ENCODE measurements around the gene DGKH.

DGKH gene

DNA sequence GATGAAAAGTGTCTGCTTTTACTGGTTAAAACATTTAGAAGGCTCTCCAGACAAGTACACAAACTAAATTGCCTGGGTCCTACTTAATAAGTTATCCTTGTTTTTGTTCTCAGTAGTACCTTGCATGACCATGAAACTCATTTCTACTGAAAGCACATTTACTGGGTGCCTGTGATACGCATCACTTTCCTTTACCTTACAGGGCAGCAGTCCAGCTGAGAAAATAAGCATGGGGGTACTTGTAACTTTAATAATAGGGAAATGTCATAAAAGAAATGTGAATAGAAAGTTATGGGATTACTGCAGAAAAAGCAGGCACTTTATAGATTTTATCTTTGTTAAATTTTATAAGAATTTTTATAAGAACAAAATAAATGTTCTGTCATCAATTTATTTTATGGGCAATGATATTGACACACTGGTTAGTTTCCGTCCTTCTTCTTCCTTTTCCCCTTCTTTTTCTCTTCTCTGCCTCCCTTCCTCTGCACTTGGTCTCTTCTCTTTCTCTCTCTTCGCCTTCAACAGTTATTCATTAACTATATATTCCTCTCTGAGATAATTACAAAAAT lies 116.2 kb downstream of the DGKH start:
- no peak for DNase-seq (ENCODE audit: insufficient read length, low spot score)
- FAIRE-seq, result no peak
- no peak for TF ChIP-seq POLR2A (IDR thresholded peaks at IDR 0.05; ENCODE audit: low read depth, low read length)

DNA sequence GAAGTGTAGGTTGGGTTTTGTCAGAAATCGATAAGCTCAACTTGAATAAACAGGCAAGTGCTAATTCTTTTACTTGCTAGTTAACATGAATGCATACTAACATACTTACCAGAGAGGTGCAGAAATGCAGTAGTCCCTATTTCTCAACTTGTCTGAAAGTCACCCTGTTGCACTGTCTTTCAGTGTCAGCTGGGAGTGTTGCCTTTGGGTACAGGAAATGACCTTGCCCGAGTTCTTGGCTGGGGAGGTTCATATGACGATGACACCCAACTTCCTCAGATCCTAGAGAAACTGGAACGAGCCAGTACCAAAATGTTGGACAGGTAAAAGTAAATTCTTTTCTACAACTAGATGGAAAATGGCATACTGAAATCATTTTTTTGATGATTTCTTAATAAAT lies 120.0 kb downstream of the DGKH start:
- DNase-seq (ENCODE audit: insufficient read length, low spot score) (no peak), FAIRE-seq (no peak)
- no peak for TF ChIP-seq POLR2A (IDR thresholded peaks at IDR 0.05; ENCODE audit: low read depth, low read length)

DNA sequence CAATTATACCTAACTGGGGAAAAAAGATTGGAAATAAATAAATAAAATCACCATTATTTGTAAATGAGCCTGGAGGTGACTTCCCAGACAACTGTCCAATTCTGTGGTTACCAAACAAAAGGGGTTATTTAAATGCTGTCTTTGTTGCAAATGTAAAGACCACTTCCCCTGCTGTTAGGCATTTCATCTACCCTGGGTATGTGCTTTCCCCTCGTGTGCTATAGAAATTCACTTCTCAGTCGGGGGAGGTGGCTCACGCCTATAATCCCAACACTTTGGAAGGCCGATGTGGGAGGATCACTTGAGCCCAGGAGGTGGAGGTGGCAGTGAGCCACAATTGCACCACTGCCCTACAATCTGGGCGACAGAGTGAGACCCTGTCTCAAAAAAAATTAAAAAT lies 121.6 kb downstream of the DGKH start:
- TF ChIP-seq POLR2A (IDR thresholded peaks at IDR 0.05; ENCODE audit: low read depth, low read length), result no peak
- DNase-seq (ENCODE audit: insufficient read length, low spot score) (no peak), FAIRE-seq (no peak)

DNA sequence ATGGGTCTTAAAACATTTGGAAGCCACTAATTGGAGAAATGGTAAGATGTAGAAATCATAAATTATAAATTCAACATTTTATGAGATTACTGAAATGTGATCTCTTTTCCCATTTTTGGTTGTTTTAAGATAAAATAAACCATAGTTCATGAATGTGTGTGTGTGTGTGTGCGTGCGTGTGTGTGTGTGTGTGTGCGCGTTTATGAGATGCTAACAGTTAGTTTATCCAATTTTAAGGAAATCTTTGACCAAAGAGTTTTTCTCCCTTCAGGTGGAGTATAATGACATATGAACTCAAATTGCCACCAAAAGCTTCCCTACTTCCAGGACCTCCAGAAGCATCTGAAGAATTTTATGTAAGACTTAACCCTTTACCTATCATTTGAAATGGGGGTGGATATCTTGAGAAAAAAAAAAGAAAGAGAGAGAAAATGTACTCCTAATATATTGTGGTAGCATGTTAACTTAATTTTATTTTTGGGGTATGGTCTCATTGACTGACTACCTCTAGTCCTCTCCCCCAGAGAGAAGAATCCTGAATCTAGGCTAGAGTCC lies 125.4 kb downstream of the DGKH start:
- DNase-seq (ENCODE audit: insufficient read length, low spot score) (no peak), FAIRE-seq (no peak)
- no peak for TF ChIP-seq POLR2A (IDR thresholded peaks at IDR 0.05; ENCODE audit: low read depth, low read length)

DNA sequence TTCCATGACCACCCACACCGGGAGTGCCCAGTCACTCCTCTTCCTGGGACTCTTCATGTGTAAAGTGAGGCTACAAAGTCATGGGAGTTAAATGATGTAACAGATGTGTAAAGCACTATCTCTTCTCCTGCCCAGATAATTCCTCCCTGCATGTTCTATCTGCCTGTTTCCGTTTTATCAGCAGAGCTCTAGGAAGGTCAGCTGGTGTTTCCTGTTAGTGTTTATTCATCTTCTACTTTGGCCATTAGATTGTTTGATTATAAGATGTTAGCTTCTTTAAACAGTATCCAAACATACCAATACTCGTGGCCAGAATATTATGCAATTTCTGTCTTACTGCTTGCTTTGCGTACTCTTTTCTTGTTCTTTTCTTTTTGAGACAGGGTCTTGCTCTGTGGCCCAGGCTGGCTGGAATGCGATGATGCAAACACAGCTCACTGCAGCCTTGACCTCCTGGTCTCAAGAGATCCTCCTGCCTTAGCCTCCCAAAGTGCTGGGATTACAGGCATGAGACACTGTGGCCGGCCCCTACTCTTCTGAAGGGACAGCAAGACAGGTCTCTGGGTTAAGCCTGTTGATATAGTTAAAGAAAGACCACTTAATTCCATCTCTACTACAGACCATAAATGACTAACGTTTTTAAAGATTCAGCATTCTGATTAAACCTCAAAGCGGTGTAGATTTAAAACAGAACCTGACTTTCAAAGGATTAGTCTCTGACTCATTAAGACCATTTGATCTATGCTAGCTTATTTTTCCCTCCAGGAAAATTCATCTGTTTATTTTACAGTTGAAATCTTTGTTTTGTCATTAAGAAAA lies 126.1 kb downstream of the DGKH start:
- FAIRE-seq (no peak), DNase-seq (ENCODE audit: insufficient read length, low spot score) (no peak)
- no peak for TF ChIP-seq POLR2A (IDR thresholded peaks at IDR 0.05; ENCODE audit: low read depth, low read length)

DNA sequence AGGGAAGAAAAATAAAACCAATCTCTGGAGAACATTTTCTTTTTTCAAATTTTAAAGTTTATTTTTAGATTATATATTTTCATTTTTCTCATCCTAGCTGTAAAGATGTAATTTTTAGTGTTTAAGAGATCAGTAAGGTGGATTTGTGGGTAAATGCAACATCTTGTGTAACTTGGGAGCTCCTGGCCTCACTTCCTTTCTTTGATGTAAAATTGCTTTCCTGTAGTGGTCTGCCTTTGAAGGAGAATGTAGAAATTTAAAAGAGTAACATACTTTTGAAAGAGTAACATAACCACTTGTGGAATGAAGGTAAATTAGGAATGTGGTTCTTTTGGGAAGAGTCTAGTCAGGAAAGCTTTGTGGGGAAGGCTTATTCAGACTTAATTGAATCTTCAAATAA lies 127.8 kb downstream of the DGKH start:
- FAIRE-seq (no peak), DNase-seq (ENCODE audit: insufficient read length, low spot score) (no peak)
- no peak for TF ChIP-seq POLR2A (IDR thresholded peaks at IDR 0.05; ENCODE audit: low read depth, low read length)

DNA sequence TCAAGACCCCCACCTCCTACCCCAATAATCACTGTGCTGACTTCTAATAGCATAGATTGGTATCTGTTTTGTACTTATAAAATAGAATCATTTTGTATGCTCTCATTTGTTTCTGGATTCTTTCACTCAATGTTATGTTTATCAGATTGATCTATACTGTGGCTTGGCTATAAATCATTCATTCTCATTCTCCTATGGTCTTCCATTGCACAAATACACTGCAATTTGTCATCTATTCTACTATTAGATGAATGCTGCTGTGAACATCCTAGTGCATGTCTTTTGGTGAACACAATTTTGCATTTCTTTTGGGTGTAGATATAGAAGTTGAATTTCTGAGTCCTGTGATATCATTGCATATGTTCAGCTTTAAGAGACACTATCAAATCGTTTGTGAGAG lies 128.7 kb downstream of the DGKH start:
- FAIRE-seq (no peak), DNase-seq (ENCODE audit: insufficient read length, low spot score) (no peak)
- TF ChIP-seq POLR2A (IDR thresholded peaks at IDR 0.05; ENCODE audit: low read depth, low read length), result no peak

DNA sequence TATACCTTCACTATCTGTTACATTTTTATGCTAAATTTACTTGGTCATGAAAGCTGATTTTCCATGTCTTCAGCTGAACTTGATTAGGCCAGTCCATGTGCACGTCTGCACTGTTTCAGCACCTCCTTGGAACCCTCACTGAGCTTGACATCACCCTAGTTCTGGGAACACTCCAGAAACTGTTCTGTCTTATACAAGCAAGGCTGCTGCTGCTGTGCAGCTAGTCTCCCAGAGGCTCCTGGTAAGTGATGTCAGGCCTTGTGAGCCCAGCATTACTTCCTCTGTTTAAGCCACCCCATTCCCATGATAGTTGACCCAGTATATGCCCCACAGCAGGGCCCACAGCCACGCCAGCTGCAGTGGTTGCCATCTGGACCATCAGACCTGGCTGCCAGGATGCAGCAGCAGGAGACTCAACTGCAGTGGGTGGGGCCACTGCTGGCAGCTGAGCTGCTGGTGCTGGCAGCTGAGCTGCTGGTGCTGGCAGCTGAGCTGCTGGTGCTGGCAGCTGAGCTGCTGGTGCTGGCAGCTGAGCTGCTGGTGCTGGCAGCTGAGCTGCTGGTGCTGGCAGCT lies 133.0 kb downstream of the DGKH start:
- FAIRE-seq (no peak), DNase-seq (ENCODE audit: insufficient read length, low spot score) (no peak)
- no peak for TF ChIP-seq POLR2A (IDR thresholded peaks at IDR 0.05; ENCODE audit: low read depth, low read length)

DNA sequence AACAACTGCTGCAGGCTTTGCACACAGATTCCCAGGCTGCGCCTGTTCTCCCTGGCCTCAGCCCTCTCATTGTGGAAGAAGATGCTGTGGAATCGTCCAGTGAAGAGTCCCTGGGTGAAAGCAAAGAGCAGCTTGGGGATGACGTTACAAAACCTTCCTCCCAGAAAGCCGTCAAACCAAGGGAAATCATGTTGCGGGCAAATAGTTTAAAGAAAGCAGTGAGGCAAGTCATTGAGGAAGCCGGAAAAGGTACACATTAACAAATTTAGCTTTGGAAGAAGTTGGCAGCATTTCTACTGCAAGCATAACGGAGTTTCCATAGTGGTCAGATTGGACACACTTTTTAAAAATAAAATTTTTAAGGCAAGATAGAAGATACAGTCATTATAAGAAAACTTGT lies 140.6 kb downstream of the DGKH start:
- no peak for DNase-seq (ENCODE audit: insufficient read length, low spot score)
- FAIRE-seq, result no peak

DNA sequence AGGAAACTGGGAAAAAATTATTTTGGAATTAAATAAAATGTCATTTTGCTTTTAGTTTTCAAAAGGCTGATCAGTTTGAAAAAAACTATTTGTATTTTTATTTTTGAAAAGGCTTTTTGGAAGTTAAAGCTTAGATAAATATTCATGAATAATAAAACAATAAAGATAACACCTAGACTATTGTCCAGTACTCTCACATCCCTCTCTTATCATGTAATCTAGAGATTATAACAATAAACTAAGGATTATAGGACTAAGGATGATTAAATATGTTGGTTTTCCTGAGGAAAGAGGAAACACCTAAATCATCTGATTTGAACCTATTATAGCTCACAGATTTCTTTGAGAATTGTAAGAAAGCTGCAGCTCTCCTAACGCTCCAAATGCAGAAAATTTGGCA lies 142.1 kb downstream of the DGKH start:
- no peak for FAIRE-seq
- DNase-seq (ENCODE audit: insufficient read length, low spot score), result no peak
- TF ChIP-seq POLR2A (IDR thresholded peaks at IDR 0.05; ENCODE audit: low read depth, low read length), result no peak

More for the DNA sequence above, 140.6 kb downstream of the DGKH start:
- no peak for TF ChIP-seq POLR2A (IDR thresholded peaks at IDR 0.05; ENCODE audit: low read depth, low read length)

DNA sequence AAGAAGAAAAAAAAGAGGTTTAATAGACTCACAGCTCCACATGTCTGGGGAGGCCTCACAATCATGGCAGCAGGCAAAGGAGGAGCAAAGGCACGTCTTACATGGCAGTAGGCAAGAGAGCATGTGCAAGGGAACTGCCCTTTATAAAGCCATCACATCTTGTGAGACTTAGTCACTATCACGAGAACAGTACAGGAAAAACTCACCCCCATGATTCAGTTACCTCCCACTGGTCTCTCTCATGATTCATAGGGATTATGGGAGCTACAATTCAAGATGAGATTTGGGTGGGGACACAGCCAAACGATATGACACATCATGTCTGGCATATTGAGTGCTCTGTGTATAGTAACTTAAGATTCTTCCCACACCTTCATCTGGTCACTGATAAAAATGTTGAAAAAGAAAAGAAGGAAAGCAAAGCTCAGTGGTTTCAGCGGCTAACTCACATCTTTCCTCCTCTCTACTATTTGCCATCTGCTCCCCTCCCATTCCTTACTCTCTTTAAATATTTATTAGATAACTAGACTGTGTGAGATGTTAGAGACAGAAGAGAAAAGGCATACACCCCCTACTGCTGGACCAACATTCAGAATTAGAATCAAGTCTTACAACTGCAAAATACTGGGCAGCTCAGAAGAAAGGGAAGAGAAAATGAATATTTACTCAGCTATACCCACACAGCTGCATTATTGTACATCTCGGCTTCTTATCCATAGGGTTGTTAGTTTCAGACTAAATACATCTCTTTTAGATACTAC lies 163.4 kb downstream of the DGKH start:
- FAIRE-seq, result peak; percentile 65
- TF ChIP-seq POLR2A (IDR thresholded peaks at IDR 0.05; ENCODE audit: low read depth, low read length), result no peak

DNA sequence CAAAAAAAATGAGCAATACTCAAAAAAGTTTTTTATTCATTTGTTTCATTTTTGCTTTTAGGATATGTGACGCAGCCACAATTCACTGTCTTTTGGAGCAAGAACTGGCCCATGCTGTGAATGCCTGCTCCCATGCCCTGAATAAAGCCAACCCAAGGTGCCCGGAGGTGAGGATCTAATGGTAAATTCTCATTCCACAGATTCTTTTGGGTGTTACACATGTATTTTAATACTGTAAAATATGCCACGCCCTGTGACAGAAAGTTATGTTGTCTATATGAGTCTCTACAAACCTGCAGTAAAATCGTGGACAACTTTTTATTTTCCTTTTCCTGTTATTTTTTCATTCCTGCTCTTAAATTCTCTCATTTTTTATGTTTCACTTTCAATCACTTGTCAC lies 166.0 kb downstream of the DGKH start:
- FAIRE-seq (no peak), DNase-seq (ENCODE audit: insufficient read length, low spot score) (no peak)
- no peak for TF ChIP-seq POLR2A (IDR thresholded peaks at IDR 0.05; ENCODE audit: low read depth, low read length)

More for the DNA sequence above, 163.4 kb downstream of the DGKH start:
- DNase-seq (ENCODE audit: insufficient read length, low spot score), result no peak

DNA sequence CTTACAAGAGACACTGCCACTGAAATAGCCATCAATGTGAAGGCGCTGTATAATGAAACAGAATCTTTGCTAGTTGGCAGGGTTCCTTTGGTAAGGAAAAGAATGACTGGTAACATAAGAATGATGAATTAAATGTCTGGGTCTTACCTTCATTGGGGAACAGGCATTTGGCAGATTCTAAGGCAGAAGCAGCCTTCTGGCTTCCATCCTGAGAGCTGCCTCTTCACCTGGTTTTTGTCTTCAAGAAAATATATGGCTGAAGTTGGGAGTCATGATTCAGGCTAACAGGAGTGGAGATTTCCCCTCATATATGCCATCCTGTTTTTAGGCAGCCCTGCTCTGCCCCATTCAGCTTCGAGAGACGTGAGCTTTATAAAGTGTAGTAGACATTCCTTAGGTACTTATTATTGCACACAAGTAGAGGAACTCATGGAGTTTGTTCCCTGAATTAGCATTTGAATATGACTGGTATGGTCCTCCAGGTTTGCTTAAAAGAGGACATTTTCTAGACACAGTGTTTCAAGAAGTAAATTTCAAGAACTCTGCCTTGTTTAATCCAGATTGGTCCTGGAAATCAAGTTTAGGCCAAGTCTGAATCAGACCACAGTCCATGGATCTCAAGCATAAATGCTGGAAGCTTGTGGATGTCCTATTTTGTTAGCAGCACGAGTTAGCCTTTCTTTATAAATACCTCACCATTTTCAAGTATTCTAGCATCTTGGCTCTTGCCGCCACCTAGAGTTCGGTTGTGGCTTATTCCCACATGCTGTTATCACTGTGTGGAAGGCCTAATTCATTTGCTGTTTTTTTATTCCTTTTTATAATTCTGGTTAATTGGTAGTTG lies 167.4 kb downstream of the DGKH start:
- TF ChIP-seq POLR2A (IDR thresholded peaks at IDR 0.05; ENCODE audit: low read depth, low read length), result no peak
- FAIRE-seq, result peak; percentile 66

More for the DNA sequence above, 167.4 kb downstream of the DGKH start:
- DNase-seq (ENCODE audit: insufficient read length, low spot score), result no peak

All from H54 (cell line).